Muscle layer of colon (tissue), 2 donors: ENCODE data around the gene LAMC2.

Experiments used
- H3K27ac ChIP-seq: one replicate; pipeline ENCODE4 v1.7.0; 2013; ENCODE audit warnings: low read depth, mild to moderate bottlenecking, low read length, moderate library complexity
- H3K27me3 ChIP-seq, 2 donors: one replicate each; pipeline ENCODE4 v1.7.0; 2013; ENCODE audit warnings: low read length in 2 of 2, mild to moderate bottlenecking in 2 of 2; ENCODE audit not compliant: insufficient read depth in 2 of 2, control insufficient read depth in 1 of 2
- H3K36me3 ChIP-seq: one replicate; pipeline ENCODE4 v1.7.0; 2013; ENCODE audit warnings: mild to moderate bottlenecking, low read length; ENCODE audit not compliant: insufficient read depth
- H3K4me1 ChIP-seq: one replicate; pipeline ENCODE4 v1.7.0; 2013; ENCODE audit warnings: mild to moderate bottlenecking, low read length; ENCODE audit not compliant: insufficient read depth
- H3K4me3 ChIP-seq, 2 donors: one replicate each; pipeline ENCODE4 v1.7.0; 2013; ENCODE audit warnings: low read length in 2 of 2, low read depth in 1 of 2, mild to moderate bottlenecking in 1 of 2, moderate library complexity in 1 of 2
- H3K9ac ChIP-seq: one replicate; pipeline ENCODE4 v1.7.0; 2013; ENCODE audit warnings: low read length
- H3K9me3 ChIP-seq: one replicate; pipeline ENCODE4 v1.7.0; 2013; ENCODE audit warnings: mild to moderate bottlenecking, low read length
- donor health status: abdominal sarcoma.
- donor health status: Adenocarcinoma of cecum.

LAMC2 gene

DNA sequence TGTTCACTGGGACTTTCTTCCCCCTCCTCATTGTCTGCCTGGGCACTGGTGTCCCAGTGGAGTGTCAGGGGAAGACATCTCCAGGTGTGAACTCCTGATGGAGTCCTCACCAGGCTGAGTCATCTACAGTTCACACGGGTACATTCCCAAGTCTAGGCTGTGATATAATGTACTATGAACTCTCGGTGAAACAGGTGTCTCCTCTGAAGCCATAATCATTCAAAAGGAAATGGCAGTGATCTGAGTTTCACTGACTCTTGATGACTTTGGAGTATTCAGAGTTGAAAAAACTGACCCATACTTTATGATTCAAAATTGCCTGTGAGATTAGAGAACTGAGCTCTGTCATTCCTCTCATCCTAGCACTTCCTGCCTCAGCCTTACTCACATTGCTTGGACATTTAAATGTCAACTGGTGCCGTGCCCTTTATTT lies 9.1 kb downstream of the LAMC2 start:
- H3K9ac ChIP-seq = no peak overlapping the region
- H3K27me3 ChIP-seq = no peaks in the 10 kb centered on the region

DNA sequence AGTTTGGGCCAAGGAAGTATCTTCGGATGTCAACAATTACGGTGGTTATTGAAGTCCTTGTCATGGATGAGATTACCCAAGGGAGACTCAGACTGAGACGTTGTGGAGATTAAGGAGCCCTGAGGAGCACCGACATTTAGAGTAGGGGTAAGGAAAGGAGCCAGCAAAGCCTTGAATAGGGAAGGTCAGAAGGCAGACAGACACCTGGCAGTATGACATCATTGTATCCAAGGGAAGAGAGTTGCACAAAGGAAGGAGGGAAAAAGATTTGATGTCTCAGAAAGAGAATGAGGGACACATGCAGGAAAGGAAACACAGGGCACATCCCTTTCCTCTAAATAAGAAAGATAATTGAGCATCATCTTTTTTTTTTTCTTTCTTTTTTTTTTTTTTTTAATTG lies 11.7 kb downstream of the LAMC2 start:
- H3K9ac ChIP-seq = no peak overlapping the region
- peaks cover 9% of the 10 kb centered on the region for H3K4me1 ChIP-seq
- H3K27me3 ChIP-seq = no peaks in the 10 kb centered on the region
- no peak overlapping the region for H3K4me3 ChIP-seq
- H3K27ac ChIP-seq = no peak overlapping the region
- no peaks in the 10 kb centered on the region for H3K36me3 ChIP-seq
- H3K9me3 ChIP-seq = no peaks in the 10 kb centered on the region

More for the DNA sequence above, 9.1 kb downstream of the LAMC2 start:
- Histone ChIP-seq H3K9me3 (no peaks in the 10 kb centered on the region), H3K4me3 (no peak overlapping the region), H3K36me3 (no peaks in the 10 kb centered on the region), H3K27ac (no peak overlapping the region), H3K4me1 (peaks cover 9% of the 10 kb centered on the region)

DNA sequence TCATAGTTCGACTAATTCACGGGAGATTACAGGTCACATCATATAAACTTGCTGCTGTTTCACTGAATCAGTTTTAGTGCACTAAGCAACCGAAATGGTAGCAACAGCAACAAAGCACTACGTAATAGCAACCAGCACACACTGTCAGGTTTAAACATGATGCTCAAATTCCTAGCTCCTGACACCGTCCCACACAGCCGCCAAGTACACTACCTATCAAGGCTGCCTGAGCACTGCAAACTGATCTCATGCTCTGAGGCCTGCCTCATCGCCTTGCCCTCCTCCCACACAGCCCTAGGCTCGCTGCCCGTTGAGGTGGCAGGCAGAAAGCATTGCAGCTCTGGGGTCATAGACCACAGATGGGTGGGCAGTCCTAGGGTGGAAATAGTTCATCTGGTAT lies 12.4 kb downstream of the LAMC2 start:
- H3K36me3 ChIP-seq = no peaks in the 10 kb centered on the region
- no peaks in the 10 kb centered on the region for H3K9me3 ChIP-seq
- H3K27me3 ChIP-seq = no peaks in the 10 kb centered on the region
- peak overlapping the region; percentile 40 for H3K27ac ChIP-seq
- H3K4me1 ChIP-seq = peaks cover 9% of the 10 kb centered on the region
- H3K9ac ChIP-seq = peak overlapping the region; percentile 27
- H3K4me3 ChIP-seq = no peak overlapping the region

DNA sequence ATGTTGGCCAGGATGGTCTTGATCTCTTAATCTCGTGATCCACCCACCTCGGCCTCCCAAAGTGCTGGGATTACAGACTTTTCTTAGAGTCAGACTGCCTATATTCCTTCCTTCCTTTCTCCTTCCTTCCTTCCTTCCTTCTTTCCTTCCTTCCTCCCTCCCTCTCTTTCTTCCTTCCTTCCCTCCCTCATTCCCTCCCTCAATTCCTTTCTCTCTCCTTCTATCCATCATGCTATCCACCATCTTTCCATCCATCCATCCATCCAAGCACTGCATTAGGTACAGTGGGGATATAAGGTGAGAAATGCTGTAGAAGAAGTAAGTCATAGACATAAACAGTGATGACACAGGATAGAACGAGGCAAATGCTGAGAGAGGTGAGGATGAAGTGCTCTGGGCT lies 13.2 kb downstream of the LAMC2 start:
- no peaks in the 10 kb centered on the region for H3K27me3 ChIP-seq
- H3K4me3 ChIP-seq = no peak overlapping the region
- no peaks in the 10 kb centered on the region for H3K9me3 ChIP-seq
- no peak overlapping the region for H3K9ac ChIP-seq
- no peak overlapping the region for H3K27ac ChIP-seq
- no peaks in the 10 kb centered on the region for H3K36me3 ChIP-seq
- H3K4me1 ChIP-seq = peaks cover 9% of the 10 kb centered on the region

DNA sequence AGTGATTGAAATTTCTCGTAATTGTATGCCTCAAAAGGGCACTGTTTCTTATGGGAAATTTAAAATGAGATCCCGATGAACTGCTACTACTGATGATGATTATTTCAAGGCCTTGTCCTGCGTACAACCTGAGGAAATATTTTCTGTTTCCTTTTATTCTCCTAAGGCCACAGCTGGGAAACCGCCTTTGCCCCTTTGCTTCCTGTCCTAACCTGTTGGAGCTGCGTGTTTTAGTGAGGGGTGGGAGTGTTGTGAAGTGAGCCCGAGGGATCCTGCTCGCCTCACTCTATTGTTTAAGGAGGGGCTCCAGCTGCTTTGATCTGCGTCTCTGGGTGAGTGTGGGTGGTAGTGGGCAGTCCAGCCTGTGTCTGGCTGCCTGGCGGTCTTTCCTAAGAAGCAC lies 14.4 kb downstream of the LAMC2 start:
- Histone ChIP-seq H3K27me3 (no peaks in the 10 kb centered on the region), H3K9ac (no peak overlapping the region), H3K36me3 (no peaks in the 10 kb centered on the region), H3K9me3 (no peaks in the 10 kb centered on the region), H3K4me1 (peaks cover 15% of the 10 kb centered on the region), H3K27ac (no peak overlapping the region), H3K4me3 (no peak overlapping the region)

DNA sequence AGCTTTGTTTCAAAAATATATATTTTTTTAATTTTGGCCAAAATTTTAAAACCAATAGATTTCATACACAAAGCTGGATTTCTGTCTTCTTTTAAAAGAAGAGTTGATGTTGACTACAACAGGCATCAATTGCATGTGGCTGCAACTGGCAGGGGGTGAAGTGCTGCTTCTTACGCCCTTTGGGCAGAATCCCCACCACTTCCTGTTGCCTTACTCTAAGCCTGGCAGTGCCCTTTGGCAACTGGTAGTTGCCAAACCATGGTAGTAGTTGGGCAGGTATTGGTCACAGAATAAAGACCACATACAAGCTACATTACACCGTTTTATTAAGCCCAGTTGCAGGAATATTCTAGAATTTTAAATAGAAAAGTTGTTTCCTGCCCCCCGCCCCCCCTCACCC lies 17.0 kb downstream of the LAMC2 start:
- no peak overlapping the region for H3K27ac ChIP-seq
- H3K9me3 ChIP-seq = no peaks in the 10 kb centered on the region
- peaks cover 19% of the 10 kb centered on the region for H3K4me1 ChIP-seq
- no peak overlapping the region for H3K9ac ChIP-seq
- H3K4me3 ChIP-seq = no peak overlapping the region
- no peaks in the 10 kb centered on the region for H3K36me3 ChIP-seq
- H3K27me3 ChIP-seq = no peaks in the 10 kb centered on the region

DNA sequence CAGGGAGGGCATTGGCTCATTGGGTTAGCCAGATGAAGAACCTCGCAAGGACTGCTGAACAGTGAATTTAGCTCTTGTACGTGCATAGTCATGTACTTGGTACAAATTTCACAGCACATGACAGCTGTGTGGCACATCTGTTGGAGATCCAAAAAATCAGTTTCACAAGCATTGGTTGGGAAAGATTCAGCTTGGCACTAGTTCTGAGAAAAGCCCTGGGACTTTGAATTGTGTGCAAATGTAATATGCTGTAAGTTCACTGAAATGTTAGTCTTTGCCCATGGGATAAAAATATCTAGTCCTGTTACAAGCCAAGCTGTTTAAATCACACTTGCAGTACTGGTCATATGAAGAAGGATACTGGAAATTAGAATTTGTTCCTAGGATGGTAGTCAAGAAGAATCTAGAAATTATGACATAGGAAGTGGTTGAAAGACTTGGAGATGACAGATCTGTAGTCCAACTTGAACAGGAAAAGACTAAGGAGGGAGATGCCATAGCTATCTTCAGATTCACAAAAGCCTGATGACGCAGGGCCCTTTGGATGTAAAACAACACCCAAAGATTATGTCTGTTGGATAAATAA lies 19.2 kb downstream of the LAMC2 start:
- Histone ChIP-seq H3K9ac (no peak overlapping the region), H3K36me3 (no peaks in the 10 kb centered on the region), H3K4me1 (peaks cover 11% of the 10 kb centered on the region), H3K27me3 (no peaks in the 10 kb centered on the region), H3K4me3 (no peak overlapping the region), H3K27ac (no peak overlapping the region), H3K9me3 (no peaks in the 10 kb centered on the region)

DNA sequence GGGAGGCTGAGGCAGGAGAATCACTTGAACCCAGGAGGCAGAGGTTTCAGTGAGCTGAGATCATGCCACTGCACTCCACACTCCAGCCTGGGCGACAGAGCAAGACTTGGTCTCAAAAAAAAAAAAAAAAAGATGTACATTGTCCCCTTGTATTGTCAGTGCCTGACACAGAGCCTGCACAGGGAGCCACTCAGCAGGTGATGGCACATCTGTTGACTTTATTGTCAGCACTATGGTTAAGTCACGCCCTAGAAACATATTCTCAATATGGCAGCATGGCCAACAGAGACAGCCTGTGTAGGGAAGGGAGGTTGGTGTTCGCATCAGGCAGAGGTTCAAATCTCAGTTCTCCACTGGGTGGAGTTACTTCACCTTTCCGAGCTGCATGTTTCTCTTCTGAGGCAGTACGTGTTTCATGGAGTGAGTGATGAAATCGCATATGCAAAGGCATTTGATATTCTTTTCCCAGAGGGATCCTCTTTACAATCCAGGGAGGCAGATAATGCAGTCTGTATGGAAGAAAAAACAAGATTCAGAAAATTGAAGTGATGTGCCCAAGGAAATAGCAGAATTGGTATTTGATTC lies 20.6 kb downstream of the LAMC2 start:
- Histone ChIP-seq H3K27ac (no peak overlapping the region), H3K9me3 (no peaks in the 10 kb centered on the region), H3K4me3 (no peak overlapping the region), H3K27me3 (no peaks in the 10 kb centered on the region), H3K9ac (no peak overlapping the region), H3K4me1 (peaks cover 11% of the 10 kb centered on the region), H3K36me3 (no peaks in the 10 kb centered on the region)

DNA sequence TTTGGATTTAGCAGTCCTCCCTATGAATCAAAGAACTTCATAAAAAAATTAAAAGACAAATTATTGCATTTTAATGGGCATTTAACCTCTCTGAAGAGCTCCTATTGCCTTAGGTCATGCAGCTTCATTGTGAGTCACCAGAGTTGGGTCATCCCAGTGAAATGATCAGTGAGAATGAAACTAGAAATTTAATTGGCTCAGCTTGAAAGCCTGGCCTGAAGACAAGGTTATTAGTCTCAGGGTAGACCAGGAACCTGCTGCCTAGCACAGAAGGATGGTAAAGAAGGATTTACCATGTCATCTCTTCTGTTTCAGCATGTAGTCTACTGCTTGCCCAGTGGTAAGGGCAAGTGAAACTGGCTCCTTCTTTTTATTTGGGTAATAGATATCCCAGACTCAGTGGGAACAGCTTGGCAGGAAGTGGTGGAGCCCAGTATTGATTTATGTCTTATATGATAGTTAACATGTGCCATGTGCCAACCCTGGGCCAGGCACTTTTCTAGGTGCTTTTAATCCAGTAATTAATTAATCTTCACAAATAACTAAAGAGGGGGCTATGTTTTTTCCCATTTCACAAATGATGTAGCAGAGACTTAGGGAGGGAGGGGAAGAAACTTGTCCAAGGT lies 23.6 kb downstream of the LAMC2 start:
- Histone ChIP-seq H3K9me3 (no peaks in the 10 kb centered on the region), H3K27me3 (no peaks in the 10 kb centered on the region), H3K27ac (no peak overlapping the region), H3K36me3 (no peaks in the 10 kb centered on the region), H3K9ac (no peak overlapping the region), H3K4me1 (peaks cover 11% of the 10 kb centered on the region), H3K4me3 (no peak overlapping the region)

DNA sequence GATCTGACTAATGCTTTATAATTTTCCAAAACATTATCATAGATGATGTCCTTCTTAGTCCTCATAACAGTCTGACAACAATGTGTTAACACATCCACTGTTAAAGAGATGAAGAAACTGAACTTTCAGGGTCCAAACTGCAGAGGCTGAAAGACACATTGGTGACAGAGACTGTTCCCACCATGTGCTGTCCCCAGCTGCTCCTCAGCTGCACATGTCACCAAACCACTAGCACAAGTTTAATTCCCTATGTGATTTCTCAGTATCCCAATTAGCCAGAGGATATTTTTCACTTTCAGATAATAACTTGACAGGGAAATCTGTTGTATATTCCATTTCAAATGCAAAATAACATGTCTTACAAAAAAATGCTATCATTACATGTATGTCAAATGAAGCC lies 24.6 kb downstream of the LAMC2 start:
- Histone ChIP-seq H3K9ac (no peak overlapping the region), H3K9me3 (no peaks in the 10 kb centered on the region), H3K36me3 (no peaks in the 10 kb centered on the region), H3K4me3 (no peak overlapping the region), H3K27me3 (no peaks in the 10 kb centered on the region), H3K27ac (no peak overlapping the region), H3K4me1 (peaks cover 2% of the 10 kb centered on the region)

DNA sequence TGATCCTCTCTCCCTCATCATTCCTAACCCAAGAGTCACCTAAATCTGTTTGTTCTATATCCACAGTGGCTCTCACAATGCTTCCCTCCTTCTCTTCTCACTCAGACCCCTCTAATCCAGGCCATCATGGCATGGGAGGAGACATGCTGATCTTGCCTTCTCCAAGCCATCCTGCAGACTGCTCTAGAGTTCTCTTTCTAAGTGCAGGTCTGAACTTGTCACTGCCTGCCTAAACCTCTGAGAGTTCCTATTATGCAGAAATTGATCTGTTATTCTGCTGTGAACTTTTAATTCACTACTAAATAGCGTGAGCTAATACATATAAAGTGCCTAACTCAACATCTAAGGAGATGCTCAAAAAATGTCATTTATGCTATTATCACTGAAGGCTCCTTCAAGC lies 26.8 kb downstream of the LAMC2 start:
- Histone ChIP-seq H3K27me3 (no peaks in the 10 kb centered on the region), H3K36me3 (no peaks in the 10 kb centered on the region), H3K4me1 (peaks cover 22% of the 10 kb centered on the region), H3K9me3 (no peaks in the 10 kb centered on the region), H3K27ac (no peak overlapping the region), H3K4me3 (no peak overlapping the region), H3K9ac (no peak overlapping the region)
